NCI-H2107 (cell line): Measurements from ENCODE around the gene TLDC2.
A peak's percentile ranks its signal among the peaks of the same experiment; 100 is the strongest.
"Not testable (repeated sequence)": the region's sequence is repeated elsewhere in the genome, so short reads cannot be mapped to it uniquely, and the experiment has no call there.

Experiments used
- DNase-seq: peaks from one replicate; lab custom pipeline; 2025; lab: John Stamatoyannopoulos, UW

Gene TLDC2

DNA sequence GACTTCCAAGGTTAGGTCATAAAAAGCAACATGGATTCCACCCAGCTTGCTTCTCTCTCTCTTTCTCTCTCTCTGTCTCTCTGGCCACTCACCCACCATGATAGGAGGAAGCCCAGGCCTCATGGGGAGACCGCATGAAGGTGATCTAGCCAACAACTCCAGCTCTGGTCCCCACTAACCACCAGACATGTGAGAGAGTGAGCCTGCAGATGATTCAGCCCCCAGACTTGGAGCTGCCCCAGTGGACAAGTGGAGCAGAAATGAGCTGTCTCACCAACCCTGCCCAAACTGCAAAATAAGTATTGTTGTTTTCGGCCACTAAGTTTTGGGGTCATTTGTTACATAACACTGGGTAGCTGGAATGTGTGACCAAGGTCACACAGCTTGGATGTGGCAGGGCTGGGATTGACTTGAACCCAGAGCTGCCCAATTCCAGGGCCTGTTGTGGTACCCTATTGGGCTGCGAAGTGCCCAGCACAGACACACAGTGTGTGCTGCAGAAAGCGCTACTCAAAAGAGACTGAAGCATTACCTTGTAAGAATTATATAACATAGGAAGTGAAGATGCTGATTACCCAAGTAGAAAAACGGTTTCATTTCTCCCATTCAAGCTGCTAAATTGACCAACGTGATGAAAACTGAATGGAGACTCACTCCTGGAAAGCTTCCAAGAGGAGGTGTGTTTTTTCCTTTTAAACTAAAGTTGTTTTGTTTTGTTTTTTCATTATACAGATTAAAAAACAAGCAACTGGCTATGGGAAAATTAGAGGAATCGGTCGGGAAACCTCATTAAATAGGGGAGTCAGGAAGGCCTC, 9.1 kb upstream of the TLDC2 start:
- no peak for DNase-seq

DNA sequence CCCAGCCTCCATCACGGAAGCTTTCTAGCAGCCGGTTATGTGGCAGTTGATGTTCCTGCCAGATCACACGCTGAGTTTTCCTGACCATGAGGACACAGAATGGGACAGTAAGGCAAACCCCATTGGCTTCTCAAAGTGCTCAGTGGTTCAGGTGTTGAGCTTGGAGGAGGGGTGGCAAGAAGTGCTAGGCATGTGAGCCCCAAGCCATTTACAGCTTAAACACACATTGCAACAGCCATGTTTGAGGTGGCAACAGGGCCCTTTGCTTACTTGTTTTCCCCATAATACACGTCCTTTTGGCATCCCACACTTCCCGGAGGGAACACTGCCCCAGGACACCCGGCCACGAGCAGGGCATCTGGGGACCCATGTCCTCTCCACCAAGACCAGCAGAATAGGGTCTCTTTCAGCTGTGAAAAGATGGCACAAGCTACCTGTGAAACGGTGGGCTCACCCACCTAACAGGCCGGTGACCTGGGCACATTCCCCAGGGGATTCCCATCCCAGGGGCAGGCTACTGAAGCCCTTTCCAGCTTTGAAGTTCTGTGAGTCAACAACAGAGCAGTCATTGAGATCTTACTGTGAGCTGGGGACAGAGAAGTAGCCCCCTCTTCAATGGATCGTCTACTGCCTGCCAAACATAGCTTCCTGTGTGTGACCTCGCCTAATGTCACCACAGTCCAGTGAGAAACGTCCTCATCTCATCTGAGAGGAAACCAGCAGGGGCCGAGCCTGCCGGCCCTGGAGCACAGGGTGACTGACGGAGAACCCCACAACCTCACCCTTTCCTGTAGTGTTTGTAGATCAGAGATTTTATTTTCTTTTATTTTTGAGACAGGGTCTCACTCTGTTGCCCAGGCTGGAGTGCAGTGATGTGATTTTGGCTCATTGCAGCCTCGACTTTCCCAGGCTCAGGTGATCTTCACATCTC, 4.0 kb upstream of the TLDC2 start:
- DNase-seq = no peak

DNA sequence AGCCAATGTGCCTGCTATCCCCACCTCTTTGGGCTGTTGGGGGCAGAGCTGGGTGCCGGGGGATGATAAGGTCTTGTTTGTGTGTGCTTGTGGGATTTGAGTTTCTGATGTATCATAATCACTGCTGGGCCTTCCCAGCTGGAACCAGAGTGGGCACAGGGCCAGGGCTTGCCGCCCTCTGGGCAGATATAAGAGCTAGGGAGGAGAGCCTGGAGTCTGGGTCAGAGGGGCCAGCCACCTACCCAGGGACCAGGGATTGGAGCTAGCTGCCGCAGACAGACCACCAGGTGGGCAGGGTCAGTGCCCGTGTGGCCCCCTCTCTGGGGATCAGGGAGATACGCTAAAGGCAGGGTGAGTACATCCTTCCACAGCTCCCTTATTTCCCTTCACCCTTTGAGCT, 3.1 kb upstream of the TLDC2 start:
- DNase-seq = no peak

DNA sequence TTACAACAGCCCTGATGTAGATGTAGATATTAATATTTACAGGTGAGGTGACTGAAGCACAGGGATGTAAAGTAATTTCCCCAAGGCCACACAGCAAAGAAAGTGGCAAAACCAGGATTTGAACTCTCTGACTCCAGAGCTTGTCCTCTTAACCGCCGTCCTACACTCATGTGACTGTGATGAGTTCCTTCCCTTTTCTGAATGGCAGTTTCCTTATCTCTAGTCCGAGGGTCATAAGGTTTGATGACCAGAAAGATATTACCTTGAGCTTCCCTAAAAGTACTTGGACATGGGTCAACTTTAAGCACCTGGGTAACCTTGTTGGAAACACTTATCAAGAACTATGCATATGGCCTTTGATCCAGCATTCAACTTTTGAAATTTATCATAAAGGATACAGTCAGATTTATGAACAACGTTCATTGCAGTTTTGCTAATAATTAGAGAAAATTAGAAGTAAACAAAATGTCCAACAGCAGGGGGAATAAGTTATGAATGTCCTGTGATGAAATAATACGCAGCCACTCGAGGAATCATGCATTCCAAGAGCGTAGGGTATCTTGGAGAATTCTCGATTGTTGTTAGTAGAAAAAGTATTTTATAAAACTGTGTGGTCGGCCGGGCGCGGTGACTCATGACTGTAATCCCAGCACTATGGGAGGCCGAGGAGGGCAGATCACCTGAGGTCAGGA, 2.3 kb upstream of the TLDC2 start:
- DNase-seq = no peak

DNA sequence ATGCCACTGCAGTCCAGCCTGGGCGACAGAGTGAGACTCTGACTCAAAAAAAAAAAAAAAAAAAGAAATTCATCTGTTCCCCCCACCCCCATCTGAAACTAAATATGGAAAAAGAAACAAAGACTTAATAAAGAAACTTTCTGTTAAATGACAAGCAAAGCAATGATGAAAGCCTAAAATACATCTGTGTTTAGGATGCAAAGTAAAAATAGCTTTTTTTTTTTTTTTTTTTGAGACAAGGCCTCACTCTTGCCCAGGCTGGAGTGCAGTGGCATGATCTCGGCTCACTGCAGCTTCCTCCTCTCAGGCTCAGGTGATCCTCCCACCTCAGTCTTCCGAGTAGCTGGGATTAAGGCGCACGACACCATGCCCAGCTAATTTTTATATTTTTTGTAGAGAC, 845 bp upstream of the TLDC2 start:
- not testable (repeated sequence) for DNase-seq

DNA sequence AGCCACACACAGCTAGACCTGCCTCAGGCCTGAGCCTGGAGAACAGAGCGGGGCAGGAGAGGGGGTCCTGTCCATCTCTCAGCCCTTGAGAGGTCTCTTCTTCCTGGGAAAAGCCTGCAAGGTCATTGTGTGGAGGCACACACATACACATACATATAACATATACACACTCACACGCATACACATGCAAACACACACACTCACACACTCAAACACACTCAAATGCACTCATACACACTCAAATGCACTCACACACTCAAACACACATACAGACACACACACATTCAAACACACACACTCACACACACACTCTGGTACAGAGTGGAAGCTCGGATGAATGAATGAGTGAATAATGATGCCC, 515 bp downstream of the TLDC2 start:
- no peak for DNase-seq

DNA sequence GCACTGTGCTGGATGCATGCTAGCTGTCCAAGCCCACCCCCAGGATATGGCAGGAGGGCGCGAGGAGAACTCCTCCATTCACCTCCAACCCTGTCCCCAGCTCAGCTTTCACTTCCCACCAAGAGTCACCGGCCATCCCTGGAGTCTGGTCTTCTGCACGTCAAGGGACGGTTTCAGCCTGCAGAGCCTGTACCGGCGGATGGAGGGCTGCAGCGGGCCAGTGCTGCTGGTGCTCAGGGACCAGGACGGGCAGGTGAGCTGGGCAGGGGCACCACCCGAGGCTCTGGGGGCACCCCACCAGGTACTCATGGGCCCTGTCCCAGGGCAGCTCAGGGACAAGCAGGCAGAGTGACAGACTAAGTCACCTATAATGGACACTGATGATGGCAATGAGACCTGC, 3.0 kb downstream of the TLDC2 start:
- no peak for DNase-seq

DNA sequence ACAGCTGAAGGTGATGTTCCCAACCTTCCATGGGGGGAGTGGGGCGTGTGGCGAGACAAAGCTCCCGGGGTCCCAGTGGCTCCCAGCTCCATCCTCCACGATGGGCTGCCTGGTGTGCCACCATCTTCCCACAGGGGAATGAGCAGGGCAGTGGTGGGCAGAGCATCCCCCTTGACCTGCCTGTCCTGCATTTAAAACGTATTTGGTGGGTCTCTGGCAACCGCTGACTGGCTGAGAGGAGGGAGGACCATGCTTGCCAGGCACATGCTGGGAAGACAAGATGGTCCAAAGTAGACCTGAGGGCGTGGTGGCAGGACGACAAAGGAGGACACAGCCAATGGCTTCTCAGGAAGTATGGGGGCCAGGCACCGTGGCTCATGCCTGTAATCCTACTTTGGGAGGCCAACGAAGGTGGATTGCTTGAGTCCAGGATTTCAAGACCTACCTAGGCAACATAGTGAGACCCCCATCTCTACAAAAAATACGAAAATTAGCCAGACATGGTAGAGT, 4.9 kb downstream of the TLDC2 start:
- no peak for DNase-seq

DNA sequence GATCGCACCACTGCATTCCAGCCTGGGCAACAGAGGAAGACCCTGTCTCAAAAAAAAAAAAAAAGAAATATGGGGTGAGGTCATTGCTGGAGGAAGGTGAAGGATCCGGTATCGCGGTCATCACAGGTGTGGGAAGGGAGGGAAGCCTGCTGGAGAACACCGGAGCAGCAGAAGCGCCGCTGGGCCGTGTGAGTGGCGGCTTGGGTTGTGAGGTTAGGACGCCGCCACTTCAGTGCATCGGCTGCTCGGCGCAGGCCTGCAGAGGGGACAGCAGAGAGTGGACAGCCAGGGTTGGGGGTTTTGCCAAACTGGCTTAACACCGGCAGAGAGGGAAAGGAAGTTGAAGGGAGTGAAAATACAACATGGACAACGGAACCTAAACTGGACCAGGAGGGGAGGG, 5.4 kb downstream of the TLDC2 start:
- no peak for DNase-seq

DNA sequence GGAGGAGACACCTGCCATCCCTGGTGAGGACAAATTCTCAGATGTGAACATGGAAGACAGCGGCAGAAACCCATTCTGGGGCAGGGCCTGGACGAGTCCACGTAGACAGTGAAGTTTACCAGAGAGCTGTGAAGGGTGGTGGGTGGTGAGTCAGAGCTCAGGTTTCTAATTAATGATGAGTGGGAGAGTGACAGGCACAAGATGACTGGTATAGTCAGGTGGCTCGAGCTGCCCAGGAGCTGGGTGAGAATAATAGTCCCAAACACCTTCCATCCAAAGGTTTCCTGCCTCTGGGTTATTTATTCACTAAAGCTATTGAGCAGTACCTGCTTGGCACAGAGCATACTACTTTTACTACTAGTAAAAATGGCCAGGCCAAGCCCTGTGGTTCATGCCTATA, 6.0 kb downstream of the TLDC2 start:
- DNase-seq = no peak

DNA sequence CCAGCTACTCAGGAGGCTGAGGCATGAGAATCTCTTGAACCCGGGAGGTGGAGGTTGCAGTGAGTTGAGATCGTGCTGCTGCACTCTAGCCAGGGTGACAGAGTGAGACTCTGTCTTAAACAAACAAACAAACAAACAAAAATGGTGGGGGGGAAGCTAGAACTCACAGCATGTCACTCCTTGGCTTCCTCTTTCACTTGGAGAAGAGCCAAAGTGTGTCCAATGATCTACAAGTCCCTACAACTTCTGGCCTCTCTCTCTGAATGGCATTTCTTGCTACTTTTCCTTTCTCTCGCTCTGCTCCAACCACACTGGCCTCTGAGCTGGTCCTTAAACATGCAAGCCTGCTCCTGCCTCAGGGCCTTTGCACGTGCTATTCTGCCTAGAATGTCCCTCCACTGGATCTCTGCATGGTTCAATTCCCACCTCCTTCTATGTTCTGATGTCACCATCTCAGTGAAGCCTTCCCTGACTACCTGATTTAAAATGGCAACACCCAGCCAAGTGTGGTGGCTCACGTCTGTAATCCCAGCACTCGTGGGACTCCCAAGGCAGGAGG, 8.1 kb downstream of the TLDC2 start:
- DNase-seq = no peak

DNA sequence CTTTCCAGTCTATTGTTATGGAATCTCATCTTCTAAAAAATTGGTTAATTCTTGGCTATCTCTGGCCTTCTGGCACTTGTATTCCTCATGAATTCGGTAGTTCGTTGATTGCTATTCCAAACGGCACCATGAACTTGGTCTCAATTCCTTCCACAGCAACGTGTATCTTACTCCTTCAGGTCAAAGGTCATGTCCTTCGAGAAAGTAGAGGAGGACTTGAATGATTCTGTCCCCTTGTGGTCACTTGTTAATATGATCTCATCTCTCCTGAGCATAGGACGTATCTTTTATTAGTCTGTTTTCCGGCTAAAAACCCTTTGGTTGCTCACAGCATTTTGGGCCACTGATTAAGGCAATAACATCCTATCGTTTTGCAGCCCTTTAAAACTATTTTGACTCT, 9.4 kb downstream of the TLDC2 start:
- DNase-seq = no peak

DNA sequence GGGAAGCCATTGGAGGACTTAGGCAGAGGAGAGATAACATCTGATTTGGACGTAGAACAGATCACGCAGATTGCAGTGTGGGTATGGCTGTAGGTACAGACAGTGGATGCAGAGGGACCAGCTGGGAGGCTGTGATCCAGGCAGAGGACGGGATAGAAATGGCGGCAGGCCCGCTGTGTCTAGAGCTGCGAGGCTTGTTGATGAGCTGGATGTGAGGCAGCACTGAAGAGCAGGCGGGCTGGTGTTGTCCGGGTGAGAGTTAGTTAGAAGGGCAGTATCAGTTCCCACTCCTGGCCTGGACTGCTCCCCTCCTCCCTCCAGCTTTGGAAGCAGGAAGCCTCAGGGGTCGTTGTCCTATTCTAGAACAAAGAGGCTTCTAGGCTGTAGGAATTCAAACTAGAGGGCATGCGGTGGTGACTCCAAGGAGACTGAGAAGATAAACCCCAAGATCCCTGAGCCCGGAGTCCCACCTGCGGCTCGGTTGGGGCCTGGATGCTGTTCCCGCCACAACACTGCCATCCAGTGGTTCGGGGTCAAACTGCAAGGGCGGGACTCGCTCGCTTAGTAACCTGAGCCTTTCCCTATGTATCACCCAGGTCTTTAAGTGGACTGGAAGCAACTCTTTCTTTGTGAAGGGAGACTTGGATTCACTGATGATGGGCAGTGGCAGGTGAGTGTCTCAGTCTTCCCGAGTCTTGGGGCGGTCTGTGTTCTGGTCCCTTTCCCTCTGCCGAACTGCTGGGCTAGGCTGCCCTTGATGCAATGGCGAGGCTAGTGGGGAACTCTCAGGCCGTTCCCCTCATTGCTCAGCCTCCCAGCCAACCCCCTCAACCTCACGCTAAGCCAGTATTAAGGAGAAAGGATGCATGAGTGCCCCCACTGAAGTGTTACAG, 11.2 kb downstream of the TLDC2 start:
- peak; percentile 21 for DNase-seq

DNA sequence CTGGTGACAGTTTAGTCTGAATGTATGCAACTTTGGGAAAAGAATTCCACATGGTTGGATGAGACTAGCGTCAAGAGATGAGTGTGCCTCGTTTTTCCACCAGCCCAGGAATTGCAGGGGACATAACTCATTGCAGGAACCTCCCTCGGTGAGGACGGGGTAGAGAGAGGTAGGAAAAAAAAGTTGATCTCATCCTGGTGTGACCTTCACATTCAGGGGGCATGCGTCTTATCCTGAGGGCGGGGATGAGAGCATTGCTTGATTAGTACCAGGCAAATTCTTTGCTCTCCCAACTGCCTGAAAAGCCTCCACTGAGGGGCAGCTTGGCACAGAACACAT, 11.8 kb downstream of the TLDC2 start:
- DNase-seq = no peak

DNA sequence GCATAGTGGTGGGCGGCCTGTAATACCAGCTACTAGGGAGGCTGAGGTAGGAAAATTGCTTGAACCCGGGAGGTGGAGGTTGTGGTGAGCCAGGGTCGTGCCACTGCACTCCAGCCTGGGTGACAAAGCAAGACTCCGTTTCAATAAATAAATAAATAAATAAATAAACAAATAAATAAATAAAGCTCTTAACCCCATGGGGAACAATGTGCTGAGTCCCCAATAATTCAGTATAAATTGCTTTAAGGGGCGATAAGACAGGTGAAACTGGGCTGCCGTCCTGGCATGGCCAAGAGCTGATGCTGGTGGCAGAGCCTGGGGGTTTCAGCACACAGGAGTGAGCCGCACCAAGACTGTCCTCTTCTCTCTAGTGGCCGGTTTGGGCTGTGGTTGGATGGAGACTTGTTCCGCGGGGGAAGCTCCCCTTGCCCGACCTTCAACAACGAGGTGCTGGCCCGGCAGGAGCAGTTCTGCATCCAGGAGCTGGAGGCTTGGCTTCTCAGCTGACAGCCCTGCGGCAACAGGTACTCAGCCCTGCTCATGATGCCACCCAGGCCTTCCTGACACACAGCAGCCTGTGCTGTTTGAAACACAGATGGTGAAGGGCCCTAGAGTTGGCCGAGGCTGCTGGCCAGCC, 13.1 kb downstream of the TLDC2 start:
- DNase-seq = no peak

DNA sequence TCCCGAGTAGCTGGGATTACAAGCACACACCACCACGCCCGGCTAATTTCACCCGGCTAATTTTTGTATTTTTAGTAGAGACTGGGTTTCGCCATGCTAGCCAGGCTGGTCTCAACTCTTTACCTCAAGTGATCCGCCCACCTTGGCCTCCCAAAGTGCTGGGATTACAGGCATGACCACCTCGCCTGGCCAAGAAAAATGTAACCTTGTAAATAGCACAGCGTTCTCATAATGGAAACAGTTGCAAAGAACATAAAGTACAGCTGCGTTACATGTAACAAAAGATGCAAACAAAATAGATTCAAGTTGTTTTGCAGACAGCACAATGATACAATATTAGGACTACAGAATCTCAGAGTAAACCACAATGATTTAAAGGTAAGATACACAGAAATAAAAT, 14.6 kb downstream of the TLDC2 start:
- no peak for DNase-seq

DNA sequence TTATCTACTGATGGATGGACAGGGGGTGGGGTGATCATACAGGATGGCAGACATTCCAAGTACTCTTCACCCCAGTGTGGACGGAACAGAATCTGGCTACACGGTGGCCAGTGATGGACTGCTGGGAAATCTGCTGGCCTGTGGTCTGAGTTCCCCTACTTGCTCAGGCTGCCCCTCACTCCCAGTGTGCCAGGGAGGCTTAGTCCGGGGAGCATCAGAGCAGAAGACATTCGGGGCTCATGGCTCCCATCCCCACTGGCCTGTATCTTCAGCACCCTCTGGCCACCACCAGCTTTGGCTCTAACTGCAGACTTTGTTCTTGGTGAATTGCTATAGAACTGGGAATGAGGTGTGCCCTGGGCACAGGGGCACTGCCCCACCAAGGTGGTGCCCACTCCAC, 15.3 kb downstream of the TLDC2 start:
- DNase-seq = no peak

DNA sequence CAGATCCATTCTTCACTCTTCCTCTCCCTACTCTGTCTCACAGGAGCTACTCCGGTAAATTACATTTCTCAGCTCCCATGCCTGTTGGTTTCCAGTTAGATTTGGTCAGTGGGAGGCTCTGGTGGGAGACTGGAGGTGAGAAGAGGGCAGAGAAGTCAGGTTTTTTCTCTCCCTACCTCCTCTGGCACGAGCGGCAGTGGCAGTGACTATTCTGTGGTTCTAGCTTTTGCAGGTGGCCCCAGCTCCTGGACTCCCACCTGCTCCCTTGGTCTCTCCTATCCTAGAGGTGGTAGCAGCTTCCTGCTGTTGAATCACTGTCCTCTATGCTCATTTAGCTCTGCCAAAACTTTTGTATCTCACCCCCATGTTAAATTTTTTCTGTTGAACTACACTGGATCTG, 17.9 kb downstream of the TLDC2 start:
- DNase-seq = no peak

DNA sequence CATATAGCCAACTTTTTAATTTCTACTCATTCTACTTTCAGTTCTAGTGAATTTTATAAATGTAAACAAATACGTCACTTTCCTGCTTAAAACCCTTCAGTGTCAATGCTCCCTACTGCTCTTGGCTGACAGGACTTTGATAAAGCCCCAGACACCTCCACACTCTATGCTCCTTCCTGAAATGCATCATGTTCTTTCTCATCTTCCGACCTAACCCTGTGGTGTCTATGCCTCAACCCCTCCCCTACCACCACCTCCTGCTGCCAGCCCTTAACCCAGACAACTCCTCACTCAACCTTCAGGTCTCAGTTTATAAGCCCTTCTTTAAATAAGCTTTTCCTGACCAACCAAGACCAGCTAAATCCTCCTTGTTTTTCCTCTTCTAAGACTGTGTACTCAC, 19.1 kb downstream of the TLDC2 start:
- DNase-seq = no peak

DNA sequence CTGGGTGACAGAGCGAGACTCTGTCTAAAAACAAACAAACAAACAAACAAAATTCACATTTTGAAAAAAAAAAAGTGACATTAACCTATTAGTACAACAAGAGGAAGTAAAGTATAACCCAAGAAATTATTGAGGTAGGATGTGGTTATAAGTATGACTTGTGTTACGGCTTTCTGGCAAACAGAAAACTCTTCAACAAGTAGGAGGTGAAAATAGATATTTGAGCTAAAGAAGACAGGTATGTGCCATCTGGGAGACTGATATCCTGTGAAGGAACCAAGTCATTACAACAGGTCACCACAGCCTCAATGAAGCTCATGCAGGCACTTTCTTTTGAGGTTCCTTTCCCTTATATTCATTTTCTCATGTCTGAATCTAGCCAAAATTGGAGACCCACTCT, 28.8 kb downstream of the TLDC2 start:
- no peak for DNase-seq

DNA sequence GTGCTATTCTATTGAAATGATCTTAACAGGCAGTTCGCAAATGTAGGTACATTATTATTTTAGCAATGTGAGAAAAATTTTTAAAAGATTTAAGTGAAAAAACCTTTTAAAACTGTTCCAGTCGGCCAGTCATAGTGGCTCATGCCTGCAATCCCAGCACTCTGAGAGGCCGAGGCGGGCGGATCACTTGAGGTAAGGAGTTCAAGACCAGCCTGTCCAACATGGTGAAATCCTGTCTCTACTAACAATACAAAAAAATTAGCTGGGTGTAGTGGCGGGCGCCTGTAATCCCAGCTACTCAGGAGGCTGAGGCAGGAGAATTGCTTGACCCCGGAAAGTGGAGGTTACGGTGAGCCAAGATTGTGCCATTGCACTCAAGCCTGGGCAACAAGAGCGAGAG, 29.6 kb downstream of the TLDC2 start:
- not testable (repeated sequence) for DNase-seq
